ENCODE data around the gene CYP4F2. TPM values are rescaled to one million over a fixed set of nuclear protein-coding genes. Genes with fewer than 3 reads are reported as not detected.

CYP4F2 gene
- total and polyA plus RNA-seq, 2 donors (not counting 3 experiments of a cell fraction or from before 2014, with no cell fraction given): not detected

GRCh38 chr19:15922021-15922420 lies 24.1 kb upstream of the CYP4F2 start:
- H2AFZ ChIP-seq (ENCODE audit: low read depth, low read length): no peak overlapping the region
- H4K20me1 ChIP-seq (replicated peaks; ENCODE audit: control insufficient read depth, extremely low read depth, insufficient read depth, low read length): no peaks in the 10 kb centered on the region
- TF ChIP-seq POLR2AphosphoS5 (IDR thresholded peaks at IDR 0.05; ENCODE audit: insufficient read depth, low read depth, low read length) (no peak), GATA2 (IDR thresholded peaks at IDR 0.05; ENCODE audit: insufficient read depth, insufficient read length, low read depth, low read length) (no peak), CTCF (IDR thresholded peaks at IDR 0.05; ENCODE audit: extremely low read depth in 1 of 2, insufficient read depth in 1 of 2, low read depth in 1 of 2, low read length in 2 of 2) (no peak), EZH2 (IDR thresholded peaks at IDR 0.05; ENCODE audit: borderline replicate concordance, low read depth, low read length, severe bottlenecking) (no peak), JUN (IDR thresholded peaks at IDR 0.05; ENCODE audit: borderline replicate concordance, insufficient read depth, insufficient read length, low read depth) (no peak), POLR2A (IDR thresholded peaks at IDR 0.05; ENCODE audit: low read depth, low read length) (no peak), MYC (IDR thresholded peaks at IDR 0.05; ENCODE audit: low read depth, low read length) (no peak), FOS (IDR thresholded peaks at IDR 0.05; ENCODE audit: borderline replicate concordance, insufficient read depth, low read length) (no peak)
- TF ChIP-seq, protein P1, sequence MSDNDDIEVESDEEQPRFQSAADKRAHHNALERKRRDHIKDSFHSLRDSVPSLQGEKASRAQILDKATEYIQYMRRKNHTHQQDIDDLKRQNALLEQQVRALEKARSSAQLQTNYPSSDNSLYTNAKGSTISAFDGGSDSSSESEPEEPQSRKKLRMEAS (IDR thresholded peaks at IDR 0.05; ENCODE audit: insufficient read depth, insufficient read length): no peak
- no peaks in the 10 kb centered on the region for H3K9me3 ChIP-seq (replicated peaks; ENCODE audit: control insufficient read depth, insufficient read depth, low read length)
- no peak overlapping the region for H3K4me3 ChIP-seq (replicated peaks in 1 of 3; ENCODE audit: insufficient read depth in 1 of 3, low read depth in 1 of 3, low read length in 3 of 3)
- H3K4me2 ChIP-seq (ENCODE audit: insufficient read depth, low read length): no peak overlapping the region
- no peaks in the 10 kb centered on the region for H3K27me3 ChIP-seq (ENCODE audit: control insufficient read depth in 2 of 2, insufficient read depth in 2 of 2, low read length in 2 of 2)
- dilution Hi-C loops (cut with MboI; ENCODE audit: extremely low pct_ligation_motif_present, low sequenced_read_pairs): no loop called here
- H3K27ac ChIP-seq (ENCODE audit: insufficient read depth, low read depth, low read length): no peak overlapping the region
- BruUV-seq (replicated peaks): no TSS peak
- ChIA-PET POLR2A (no interaction called here), CTCF (no interaction called here)
- no peaks in the 10 kb centered on the region for H3K9me1 ChIP-seq (replicated peaks; ENCODE audit: control insufficient read depth, extremely low read depth, insufficient read depth, low read length)
- FAIRE-seq (no peak), DNase-seq (ENCODE audit: low read depth, low spot score) (no peak)
- H3K4me1 ChIP-seq (ENCODE audit: control insufficient read depth, extremely low read depth, insufficient read depth, low read length): no peaks in the 10 kb centered on the region
- intact Hi-C loops (cut with micrococcal nuclease): no loop called here
- H3K9ac ChIP-seq (replicated peaks; ENCODE audit: extremely low read depth, insufficient read depth, low read length): no peak overlapping the region
- H3K79me2 ChIP-seq (ENCODE audit: control insufficient read depth, insufficient read depth, low read length): no peaks in the 10 kb centered on the region
- no peaks in the 10 kb centered on the region for H3K36me3 ChIP-seq (ENCODE audit: control insufficient read depth in 2 of 2, extremely low read depth in 1 of 2, insufficient read depth in 2 of 2, low read length in 2 of 2)

All from endothelial cell of umbilical vein (primary cell).